HG03575 (cell line): ENCODE results near the gene PLCL2.

ENCODE experiments used
- ATAC-seq: cut with Tn5 transposase; IDR thresholded peaks from one replicate; pipeline ENCODE4 v1.9.1; 2021; ENCODE audit not compliant: unreplicated experiment, insufficient number of reproducible peaks, low FRiP score; ENCODE audit errors: extremely low read depth

Gene PLCL2

DNA sequence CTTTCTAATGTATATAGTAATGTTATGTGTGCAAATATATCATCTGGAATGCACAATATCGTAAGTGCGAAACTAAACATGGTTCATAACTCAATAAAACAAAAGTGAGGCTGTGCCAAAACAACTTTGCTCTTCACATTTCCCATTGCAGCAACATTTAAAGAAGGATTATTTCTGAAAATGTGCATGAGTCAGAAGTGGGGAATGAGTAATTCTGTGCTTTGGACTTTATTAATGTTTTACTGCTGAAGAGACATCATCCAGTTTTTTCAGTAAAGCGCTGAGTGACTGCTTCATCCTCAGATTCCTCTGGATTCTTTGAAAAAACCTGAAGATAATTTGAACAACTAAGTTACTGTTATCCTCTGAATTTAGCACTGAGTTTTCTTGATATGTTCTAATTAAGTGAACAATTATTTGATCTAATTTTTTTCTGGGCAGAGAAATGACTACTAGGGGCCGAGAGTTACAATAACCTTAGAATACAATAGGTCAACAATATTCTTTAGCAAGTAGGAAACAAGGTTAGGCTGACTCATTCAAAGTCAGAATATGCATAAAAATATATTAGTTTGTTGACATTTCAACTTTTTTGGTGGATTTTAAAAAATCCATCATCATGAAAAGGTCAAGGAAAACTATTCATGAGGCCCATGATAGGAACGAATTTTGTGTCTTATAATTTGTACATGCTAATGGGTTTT, 20.0 kb upstream of the PLCL2 start:
- ATAC-seq = no peak

DNA sequence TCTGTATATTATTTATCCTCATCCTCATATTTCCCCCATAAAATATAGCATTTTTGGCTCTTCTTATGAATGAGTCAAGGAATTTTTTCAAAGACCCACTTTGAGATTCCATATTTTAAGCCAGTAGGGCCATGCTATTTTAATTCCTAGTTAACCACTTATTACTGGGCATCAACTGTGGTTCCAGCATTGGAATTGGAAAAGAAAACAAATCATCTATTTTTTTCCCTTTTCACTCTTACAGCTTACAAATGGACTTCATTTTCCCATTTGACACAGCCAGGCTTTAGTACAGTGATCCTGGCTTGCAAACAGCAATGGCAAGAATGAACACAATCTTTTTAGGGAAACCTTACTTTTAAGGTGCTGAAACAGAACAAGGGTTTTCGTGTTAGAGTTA, 19.4 kb upstream of the PLCL2 start:
- no peak for ATAC-seq

DNA sequence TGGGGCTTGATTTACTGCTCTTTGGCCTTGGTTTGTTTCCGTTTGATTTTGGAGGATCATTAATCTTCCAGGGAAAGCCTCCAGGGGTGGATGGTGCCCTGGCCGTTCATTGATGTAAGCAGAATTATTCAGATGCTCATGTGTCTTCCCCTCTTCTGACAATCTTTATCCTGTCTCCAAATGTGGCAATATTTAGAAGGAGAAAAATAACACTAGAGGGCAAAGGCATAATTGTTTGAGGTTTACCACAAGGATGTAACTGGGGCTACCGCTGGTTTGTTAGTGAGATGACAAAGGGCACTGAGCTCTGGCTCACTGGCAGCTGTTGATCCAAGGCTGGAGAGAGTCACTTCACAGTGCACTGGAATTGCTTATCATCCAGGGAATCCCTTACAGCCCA, 18.2 kb upstream of the PLCL2 start:
- ATAC-seq = no peak

DNA sequence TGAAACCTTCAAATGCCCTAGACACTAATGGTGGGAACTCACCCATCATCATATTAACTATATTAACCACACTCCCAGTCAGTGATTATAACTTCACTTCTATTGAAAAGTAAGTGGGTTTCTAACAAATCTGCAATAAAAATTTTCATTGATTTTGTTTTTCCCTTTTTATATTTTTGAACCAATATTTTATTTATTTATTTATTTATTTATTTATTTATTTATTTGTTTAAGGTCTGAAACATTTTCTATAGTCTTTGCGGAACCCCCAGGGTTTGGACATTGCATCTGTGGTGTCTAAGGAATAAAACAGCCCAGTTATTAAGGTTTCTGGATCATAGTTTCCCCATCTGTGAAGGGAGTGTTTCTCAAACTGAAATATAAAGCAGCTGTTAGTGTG, 16.2 kb upstream of the PLCL2 start:
- no peak for ATAC-seq

DNA sequence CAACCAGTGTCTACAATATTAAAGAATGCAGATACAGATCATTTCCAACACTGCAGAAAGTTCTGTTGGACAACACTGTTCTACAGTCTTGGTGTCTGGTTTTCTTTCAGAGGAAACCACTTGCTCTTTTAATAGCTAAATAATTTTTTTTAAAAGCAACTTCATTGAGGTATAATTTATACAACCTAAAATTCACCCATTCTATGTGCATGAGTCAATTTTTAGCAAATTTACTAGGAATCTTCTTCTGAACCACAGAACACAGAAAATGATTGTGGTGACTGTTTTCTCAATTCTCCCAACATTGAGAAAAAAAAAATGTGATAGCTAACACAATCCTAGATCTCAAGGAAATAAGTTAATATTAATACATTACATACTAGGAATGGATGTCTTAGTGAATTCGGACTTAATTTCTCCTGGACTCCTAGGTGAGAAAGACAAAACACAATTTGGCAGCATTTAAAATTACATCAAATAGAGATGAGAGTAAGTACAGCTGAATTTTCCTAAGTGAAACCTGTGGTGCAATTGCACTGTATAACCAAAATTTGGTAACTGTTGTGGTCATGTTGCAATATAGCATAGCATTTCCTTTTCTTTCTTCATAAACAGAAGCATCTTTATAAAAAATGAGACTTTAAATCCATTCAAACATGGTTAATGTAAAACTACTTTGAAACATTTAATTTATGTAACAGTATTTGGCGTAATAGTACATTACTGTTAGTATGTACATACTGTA, 15.3 kb upstream of the PLCL2 start:
- no peak for ATAC-seq

DNA sequence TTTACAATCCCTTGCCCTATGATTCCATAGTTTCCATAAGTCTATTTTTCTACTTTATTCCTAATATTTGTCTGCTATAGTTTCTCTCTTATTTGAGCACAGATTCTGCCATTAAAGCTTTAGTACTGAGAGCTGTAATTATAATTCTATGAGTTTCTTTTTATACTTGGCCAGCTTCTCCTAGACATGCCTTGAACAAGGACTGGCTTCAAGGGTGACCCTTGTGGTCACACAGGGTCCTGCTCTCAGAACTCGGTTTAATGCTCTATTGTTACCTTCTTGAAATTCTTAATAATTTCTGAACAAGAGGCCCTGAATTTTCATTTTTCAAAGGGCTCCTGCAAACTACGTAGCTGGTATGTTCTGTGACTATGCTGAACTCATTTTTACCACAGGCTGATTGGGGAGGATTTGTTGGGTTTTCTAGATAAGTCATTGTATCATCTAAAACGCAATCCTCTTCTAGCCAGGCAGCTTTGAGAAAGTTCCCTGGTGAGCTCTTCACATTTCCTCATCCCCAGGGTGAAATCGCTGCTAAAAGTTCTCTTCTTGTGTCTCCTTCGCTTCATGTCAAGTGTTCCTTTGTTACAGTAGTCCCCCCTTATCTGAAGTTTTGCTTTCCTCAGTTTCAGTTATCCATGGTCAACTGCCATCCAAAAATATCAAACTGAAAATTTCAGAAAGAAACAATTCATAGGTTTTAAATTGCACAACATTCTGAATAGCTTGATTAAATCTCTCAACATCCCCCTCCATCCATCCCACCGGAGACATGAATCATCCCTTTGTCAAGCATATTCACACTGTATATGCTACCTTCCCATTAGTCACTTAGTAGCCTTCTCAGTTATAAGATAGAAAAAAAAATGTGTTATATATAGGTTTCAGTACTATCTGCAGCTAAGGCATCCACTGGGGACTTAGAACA, 12.6 kb upstream of the PLCL2 start:
- ATAC-seq = no peak

DNA sequence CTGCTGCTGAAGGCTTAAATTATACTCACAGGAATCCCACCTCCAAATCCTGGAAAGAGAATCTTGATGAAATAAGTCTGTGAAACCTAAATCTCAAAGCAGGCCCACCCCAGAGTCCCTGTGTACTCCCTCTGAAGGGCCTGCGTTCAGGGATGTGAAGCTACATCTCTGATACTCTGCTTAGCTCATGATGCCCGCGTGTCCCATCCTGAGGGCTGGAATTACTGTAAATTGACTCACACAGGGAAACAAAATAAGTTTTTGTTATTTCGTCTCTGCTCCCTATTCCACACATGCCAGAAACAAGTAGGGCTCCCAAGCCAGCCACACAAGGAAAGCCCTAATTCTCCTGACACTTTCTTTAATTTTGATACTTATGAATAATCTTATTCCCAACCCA, 10.9 kb upstream of the PLCL2 start:
- no peak for ATAC-seq

DNA sequence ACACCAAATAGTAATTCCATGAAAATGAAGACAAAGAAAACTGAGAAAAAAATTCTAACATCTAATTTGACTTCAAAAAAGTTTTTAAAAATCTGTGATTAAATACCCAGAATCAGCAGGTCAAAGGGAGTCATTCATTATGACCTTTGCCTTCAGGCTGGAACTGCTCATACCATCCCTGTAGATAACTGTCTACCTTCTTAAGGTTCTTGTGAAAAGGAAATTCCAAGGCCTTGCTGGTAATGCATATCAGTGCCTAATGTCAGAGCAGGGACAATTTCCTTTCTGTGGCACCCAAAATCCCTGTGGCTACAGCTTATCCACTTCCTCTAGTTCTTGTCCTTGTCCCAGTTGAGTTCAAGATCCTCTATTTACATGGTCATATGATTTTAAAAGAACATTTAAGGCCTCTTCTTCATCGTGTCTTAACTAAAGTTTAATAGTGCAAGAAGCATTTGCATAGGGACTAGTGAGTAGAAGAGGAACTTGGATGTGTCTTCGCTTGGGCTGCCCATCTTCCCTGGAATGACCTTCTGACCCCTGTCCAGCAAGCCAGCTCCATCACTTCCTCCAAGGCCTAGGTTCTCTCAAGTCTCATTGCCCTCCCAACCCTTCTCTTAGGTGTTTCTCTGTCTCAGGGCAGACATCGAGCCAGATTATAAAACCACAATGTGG, 8.7 kb upstream of the PLCL2 start:
- ATAC-seq = no peak

DNA sequence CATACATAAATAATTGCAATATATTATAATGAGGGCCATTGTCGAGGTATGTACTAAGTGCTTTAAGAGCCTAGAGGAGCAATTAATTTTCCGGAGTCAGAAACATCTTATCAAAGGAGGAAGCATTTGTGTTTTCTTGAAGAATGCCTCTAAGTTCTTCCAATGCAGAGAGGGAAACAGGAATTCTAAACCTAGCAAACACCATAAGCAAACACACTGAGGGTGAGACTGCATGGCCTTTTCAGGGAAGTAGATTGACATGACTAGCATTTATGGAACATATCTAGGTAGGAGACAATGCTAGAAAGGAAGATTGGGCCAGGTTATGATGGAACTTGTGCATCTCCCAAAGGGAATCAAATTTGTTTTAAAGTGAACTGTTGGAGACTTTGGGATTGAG, 7.2 kb upstream of the PLCL2 start:
- no peak for ATAC-seq

DNA sequence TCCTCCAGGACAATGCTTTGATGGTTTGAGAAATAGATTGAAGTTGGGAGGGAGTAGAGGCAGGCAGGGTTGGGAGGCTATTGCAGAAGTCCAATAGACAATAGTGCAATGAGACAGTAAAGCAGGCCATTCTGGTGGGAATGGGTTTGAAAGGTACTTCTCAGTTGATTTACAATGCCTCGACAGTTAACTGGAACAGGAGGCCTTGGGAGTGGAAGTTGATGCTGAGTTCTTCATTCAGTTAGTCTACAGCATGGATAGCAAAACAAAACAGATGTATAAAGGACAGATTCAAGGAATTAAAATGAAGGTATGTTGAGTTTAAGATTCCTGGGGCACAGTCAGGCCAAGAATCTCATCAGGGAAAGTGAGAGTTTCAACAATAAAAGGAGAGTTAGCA, 6.8 kb upstream of the PLCL2 start:
- ATAC-seq = no peak

DNA sequence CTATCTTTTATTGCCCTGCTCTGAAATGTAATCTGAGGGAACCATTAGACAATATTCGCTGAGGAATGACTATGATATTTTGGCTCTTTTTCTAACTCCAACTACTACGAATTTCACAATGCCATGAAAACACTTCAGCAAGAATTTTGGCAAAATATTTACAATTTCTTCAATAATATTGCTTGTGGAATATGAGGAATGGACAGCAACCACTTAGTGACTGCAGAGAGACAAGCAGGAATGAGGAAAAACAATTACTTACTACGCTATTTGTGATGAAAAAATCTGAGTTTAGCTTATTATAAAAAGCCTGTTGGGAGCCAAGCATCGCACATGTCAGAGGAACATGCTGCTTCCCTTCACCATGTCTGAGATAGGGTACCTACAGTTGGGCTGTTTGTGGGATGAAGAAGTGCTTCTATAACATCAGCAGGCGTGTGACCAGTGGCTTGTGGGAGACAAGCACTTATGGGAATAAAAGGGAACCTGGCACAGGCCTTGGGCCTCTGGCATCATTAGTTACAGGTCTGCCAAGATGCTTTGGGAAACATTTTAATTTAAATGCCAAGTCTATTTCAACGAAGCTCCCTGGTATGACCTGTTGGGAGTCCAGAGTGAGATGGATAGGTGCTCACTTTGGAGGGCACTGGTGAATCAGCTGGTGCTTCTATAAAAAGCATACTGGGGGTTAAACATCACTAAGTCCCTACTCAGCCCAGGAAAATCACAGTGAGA, 2.7 kb upstream of the PLCL2 start:
- no peak for ATAC-seq

DNA sequence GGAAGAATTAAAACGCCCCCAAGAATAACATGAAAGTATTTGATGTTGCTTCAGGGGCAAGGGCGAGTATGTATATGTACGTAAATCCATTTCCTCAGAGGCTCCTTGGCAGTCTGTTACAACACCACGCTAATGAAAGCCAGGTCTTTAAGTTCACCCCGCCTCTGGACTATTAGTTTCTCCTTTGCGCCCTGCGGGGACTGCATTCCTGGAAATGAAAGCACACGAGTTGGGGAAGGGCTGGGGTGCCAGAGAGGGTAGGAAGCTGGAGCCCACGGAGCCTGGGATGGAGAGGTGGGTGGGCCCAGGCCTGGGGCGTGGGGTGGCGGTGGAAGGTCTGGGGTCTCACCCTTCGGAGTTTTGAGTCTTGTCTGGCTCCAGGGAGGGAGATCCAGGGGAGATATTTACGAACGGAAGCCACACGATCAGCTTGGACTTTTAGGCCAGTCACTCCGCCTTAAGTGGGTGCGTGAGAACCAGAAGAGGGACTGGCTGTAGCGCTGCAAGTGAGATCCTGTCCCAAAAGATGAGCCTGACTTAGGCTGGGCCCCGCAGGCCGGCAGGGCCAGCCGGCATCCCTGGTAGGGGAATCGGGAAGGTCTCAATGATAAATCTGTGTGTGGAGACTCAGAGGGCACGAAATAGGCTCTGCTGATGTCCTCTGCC, 1.6 kb upstream of the PLCL2 start:
- no peak for ATAC-seq

DNA sequence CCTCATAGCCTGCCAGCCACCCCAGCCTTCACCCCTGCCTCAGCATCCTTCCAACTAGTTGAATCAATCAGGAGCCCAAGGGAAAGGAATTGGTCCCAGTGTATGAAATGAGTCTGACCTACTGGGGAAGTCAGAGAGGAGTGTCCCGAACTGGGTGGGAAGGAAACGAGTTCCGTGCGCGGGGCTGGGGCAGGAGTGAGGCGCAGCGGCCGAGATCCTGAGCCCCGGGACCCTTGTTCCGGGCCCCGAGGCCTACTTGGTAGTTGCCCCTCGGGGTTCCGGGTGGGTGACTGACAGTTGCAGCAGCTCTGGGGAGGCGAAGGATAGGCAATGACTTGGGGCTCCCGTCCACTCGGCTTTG, 1.1 kb upstream of the PLCL2 start:
- ATAC-seq = no peak

DNA sequence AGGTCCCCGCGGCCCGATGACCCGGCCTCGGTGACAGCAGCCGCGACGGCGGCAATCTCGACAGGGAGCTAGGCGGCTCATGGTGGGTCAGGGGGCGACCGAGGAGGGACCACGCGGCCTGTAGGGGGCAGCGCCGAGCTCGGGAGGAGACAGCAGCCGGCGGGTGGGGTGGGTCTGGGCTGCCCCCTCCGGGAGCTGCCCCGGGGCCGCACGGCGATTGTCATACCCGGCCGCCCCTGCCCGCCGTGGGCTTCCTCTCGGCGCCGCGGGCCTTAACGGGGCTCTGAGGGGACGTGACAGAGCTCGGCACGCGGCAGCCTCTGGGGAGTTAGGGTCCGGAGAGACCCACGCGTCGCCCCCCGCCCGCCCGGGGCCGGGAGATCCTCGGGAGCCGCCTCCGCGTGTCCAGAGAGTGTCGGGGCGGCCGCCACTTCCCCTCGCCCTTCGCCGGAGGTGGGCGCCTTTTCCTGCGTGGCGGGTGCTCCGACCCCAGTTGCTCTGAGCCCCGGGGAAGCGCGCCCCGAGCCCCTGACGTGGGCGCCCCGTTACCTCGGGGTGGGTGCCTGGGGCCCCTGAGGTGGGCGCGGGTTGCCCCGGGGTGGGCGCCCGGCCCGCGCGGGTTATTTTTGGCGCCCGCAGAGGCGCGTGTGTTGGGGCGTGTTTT, 539 bp upstream of the PLCL2 start:
- no peak for ATAC-seq

DNA sequence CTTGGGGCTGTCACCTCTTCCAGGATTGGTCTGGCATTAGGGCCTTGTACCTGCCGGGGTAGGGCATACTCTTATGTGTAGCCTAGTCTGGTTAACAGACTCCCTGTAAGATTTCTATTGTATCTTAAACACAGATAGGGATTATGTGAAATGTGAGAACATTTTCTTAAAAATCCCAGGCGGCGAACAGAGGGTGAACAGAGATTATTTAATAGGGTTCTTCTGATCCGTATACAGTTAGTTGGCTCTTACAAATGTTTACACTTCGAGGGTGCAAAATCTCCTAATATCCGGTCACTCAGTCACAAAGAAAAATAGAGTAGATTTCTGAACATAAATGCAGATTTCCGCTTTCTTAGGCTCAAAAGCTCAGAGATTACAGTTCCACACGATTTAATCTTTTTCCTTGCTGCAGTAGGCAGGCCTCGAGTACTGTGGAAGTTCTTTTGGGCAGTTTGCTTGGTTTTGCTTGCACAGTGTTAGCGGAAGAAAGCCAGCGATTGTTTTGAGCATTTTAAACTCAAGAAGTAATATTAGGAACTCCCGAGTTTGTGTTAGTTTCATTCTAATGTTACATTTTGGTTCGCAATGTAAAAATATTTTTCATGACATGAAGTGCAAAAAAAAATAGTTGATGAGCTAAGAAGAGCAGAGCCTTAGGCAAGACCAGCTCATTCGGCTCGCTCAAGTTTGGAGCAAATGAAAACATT, 993 bp downstream of the PLCL2 start:
- ATAC-seq = no peak

DNA sequence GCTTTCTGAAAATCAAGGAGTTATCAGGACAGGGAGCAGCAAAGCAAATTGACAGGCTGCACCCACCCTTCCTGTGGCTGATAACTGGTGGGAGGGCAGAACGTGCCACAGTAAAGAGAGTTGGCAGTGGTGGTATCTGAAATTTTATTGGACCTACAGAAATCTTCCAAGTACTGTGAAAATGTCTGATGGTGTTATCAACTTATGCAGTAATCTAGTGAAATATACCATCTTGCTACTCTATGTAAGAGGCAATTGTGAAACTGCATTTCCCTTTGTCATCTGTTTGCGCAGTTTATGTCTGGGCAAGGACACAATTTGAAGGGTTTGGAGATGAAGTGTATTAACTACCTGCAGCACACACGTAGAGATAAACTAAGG, 1.5 kb downstream of the PLCL2 start:
- ATAC-seq = no peak

DNA sequence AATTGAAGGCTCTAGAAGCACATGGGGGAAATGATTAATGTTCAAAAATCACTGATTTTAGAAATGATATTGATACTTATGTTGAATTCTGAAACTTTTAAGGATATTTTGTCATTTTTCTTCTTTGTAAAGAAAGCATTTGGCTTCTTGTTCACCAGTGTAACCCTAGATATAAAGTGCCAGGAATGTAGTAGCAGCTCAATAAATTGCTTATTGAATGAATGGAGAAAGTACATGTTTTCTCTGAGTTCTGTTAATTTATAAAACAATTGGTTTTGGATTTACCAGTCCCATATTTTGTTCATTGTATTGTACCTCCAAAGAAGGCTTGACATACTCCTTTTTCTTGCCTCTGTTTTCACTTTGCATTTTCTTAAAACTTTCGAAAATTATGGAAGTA, 2.4 kb downstream of the PLCL2 start:
- no peak for ATAC-seq
